Stimulated activated CD4-positive, alpha-beta T cell treated with anti-CD3 and anti-CD28 coated beads, TNF-alpha, amount 100 ng/mL, for 1 hour (primary cell): ENCODE measurements around the gene PRAMEF11.
"Not testable (repeated sequence)": the region's sequence is repeated elsewhere in the genome, so short reads cannot be mapped to it uniquely, and the experiment has no call there.

ENCODE experiments used
- DNase-seq, 3 donors: peaks; one replicate each; pipeline ENCODE4 v3.0.0-alpha.2; 2020; ENCODE audit warnings: low read depth in 3 of 3, low spot score in 1 of 3

The PRAMEF11 gene

GRCh38 chr1:12831310-12831709 is at the start of gene PRAMEF11:
PRAMEF11 (minus strand) TSS chr1:12831410; CDS start chr1:12828789, 2,621 bp downstream.
- DNase-seq, result not testable (repeated sequence)

- DNase-seq, result not testable (repeated sequence)
These were observed 47.2 kb upstream of the PRAMEF11 start for GRCh38 chr1:12878453-12878852.

- not testable (repeated sequence) for DNase-seq
These were observed 32.1 kb upstream of the PRAMEF11 start for GRCh38 chr1:12863131-12863880.

- DNase-seq, result not testable (repeated sequence)
These were observed 25.6 kb upstream of the PRAMEF11 start, which contains the start of gene PRAMEF2 for GRCh38 chr1:12856786-12857185. PRAMEF2 (plus strand) TSS chr1:12857086; CDS start chr1:12859010, 1,924 bp downstream.

- DNase-seq, result no peak
These were observed 20.6 kb upstream of the PRAMEF11 start for GRCh38 chr1:12851779-12852178.

GRCh38 chr1:12848620-12849019 is 17.4 kb upstream of the PRAMEF11 start, which contains the start of gene HNRNPCL1:
HNRNPCL1 (minus strand) TSS chr1:12848720; CDS start chr1:12848289, 431 bp downstream.
- DNase-seq, result not testable (repeated sequence)

GRCh38 chr1:12833251-12833650 is 2.0 kb upstream of the PRAMEF11 start:
- not testable (repeated sequence) for DNase-seq

- DNase-seq, result not testable (repeated sequence)
These were observed 12.1 kb downstream of the PRAMEF11 start for GRCh38 chr1:12819061-12819460.

GRCh38 chr1:12811409-12811784 is 19.8 kb downstream of the PRAMEF11 start:
- no peak for DNase-seq

- no peak for DNase-seq
These were observed 20.4 kb downstream of the PRAMEF11 start for GRCh38 chr1:12810691-12811408.

- no peak for DNase-seq
These were observed 21.3 kb downstream of the PRAMEF11 start for GRCh38 chr1:12809933-12810332.

- no peak for DNase-seq
These were observed 31.5 kb downstream of the PRAMEF11 start for GRCh38 chr1:12799730-12800129.

- DNase-seq, result no peak
These were observed 32.3 kb downstream of the PRAMEF11 start for GRCh38 chr1:12798911-12799310.

- not testable (repeated sequence) for DNase-seq
These were observed 40.1 kb downstream of the PRAMEF11 start, which contains the start of gene PRAMEF1 for GRCh38 chr1:12791097-12791496. PRAMEF1 (plus strand) TSS chr1:12791397; CDS start chr1:12793228, 1,831 bp downstream.

- not testable (repeated sequence) for DNase-seq
These were observed 46.5 kb downstream of the PRAMEF11 start for GRCh38 chr1:12784729-12785128.

GRCh38 chr1:12783783-12784182 is 47.4 kb downstream of the PRAMEF11 start:
- not testable (repeated sequence) for DNase-seq

GRCh38 chr1:12781488-12781887 is 49.7 kb downstream of the PRAMEF11 start:
- not testable (repeated sequence) for DNase-seq

- DNase-seq, result no peak
These were observed 52.3 kb downstream of the PRAMEF11 start for GRCh38 chr1:12778907-12779306.

GRCh38 chr1:12778061-12778460 is 53.1 kb downstream of the PRAMEF11 start:
- DNase-seq, result no peak

GRCh38 chr1:12776801-12777557 is 54.2 kb downstream of the PRAMEF11 start:
- DNase-seq, result no peak

GRCh38 chr1:12775443-12775842 is 55.8 kb downstream of the PRAMEF11 start:
- DNase-seq, result no peak
